PC-9 (cell line): ENCODE measurements around the gene STAB1. TPM values are rescaled to one million over a fixed set of nuclear protein-coding genes. Genes with fewer than 3 reads are reported as not detected.

Experiments used
- BruUV-seq: library from RNA; stranded (reverse); fragments of 400-500 nt; replicated peaks from 2 replicates; lab custom pipeline; 2021; lab: Mats Ljungman, UMichigan
- CTCF ChIA-PET: fragments of 300-600 bp; sonication (Branson Sonifier 250); formaldehyde crosslinking; loops from one replicate; lab custom pipeline; 2022; ENCODE audit warnings: antibody characterized with exemption; lab: Charles Lee
- POLR2A ChIA-PET: fragments of 300-600 bp; sonication (Branson Sonifier 250); formaldehyde crosslinking; loops from one replicate; lab custom pipeline; 2022; ENCODE audit warnings: antibody characterized with exemption; ENCODE audit not compliant: unreplicated experiment; lab: Charles Lee
- DNase-seq, 2 experiments: peaks; one replicate each; pipeline versions ENCODE4 v3.0.0 to v3.0.0-alpha.2; 2015 to 2022; ENCODE audit warnings: mixed read lengths in 1 of 2
- H2AFZ ChIP-seq: fragments of 200-600 bp; sonication (generic); 2 replicates; pipeline ENCODE4 v1.8.1; 2017; ENCODE audit warnings: antibody characterized with exemption
- H3F3A ChIP-seq: fragments of 200-600 bp; sonication (generic); 2 replicates; pipeline ENCODE4 v1.8.1; 2017; ENCODE audit warnings: antibody characterized with exemption, mild to moderate bottlenecking, low read depth; ENCODE audit not compliant: insufficient read depth
- H3K27ac ChIP-seq: fragments of 200-600 bp; sonication (generic); 2 replicates; pipeline ENCODE4 v1.6.1; 2016; ENCODE audit warnings: mixed run types
- H3K27me3 ChIP-seq: fragments of 200-600 bp; sonication (generic); 2 replicates; pipeline ENCODE4 v1.6.1; 2016; ENCODE audit warnings: low read depth, mixed run types; ENCODE audit not compliant: insufficient read depth
- H3K36me3 ChIP-seq: fragments of 200-600 bp; sonication (generic); 2 replicates; pipeline ENCODE4 v1.6.1; 2016; ENCODE audit warnings: low read depth, mixed run types
- H3K4me1 ChIP-seq: fragments of 200-600 bp; sonication (generic); replicated peaks from 2 replicates; pipeline ENCODE4 v1.6.1; 2016; ENCODE audit warnings: mixed run types; ENCODE audit not compliant: insufficient read depth
- H3K4me2 ChIP-seq: fragments of 200-600 bp; sonication (generic); 2 replicates; pipeline ENCODE4 v1.6.1; 2017; ENCODE audit warnings: mixed run types
- H3K4me3 ChIP-seq: fragments of 200-600 bp; sonication (generic); 2 replicates; pipeline ENCODE4 v1.6.1; 2016; ENCODE audit warnings: mixed run types
- H3K79me2 ChIP-seq: fragments of 200-600 bp; sonication (generic); 2 replicates; pipeline ENCODE4 v1.6.1; 2017; ENCODE audit warnings: low read depth, mixed run types
- H3K9me2 ChIP-seq: fragments of 200-600 bp; sonication (generic); 2 replicates; pipeline ENCODE4 v1.8.1; 2017; ENCODE audit warnings: mild to moderate bottlenecking; ENCODE audit not compliant: insufficient read depth
- H3K9me3 ChIP-seq: fragments of 200-600 bp; sonication (generic); 2 replicates; pipeline ENCODE4 v1.8.1; 2016; ENCODE audit warnings: low read depth; ENCODE audit not compliant: insufficient read depth
- H4K20me1 ChIP-seq: fragments of 200-600 bp; sonication (generic); 2 replicates; pipeline ENCODE4 v1.8.1; 2017; ENCODE audit not compliant: insufficient read depth
- CTCF ChIP-seq: fragments of 200-600 bp; sonication (generic); conservative IDR thresholded peaks from 2 replicates; pipeline ENCODE4 v1.6.1; 2017; ENCODE audit warnings: mixed run types, antibody characterized with exemption, mild to moderate bottlenecking, moderate library complexity
- EZH2 ChIP-seq: fragments of 200-600 bp; sonication (generic); IDR thresholded peaks from 2 replicates; pipeline ENCODE4 v1.8.0; 2017; ENCODE audit warnings: antibody characterized with exemption, low read depth
- intact Hi-C: fragments of 100-400 bp; cut with micrococcal nuclease; formaldehyde crosslinking; loops from one replicate; pipeline ENCODE4 v1.10.0; 2022; ENCODE audit not compliant: unreplicated experiment
- total RNA-seq: library from RNA; stranded (reverse); gene quantifications from 2 replicates; pipeline ENCODE4 v1.2.3, GENCODE V29; 2021

STAB1 gene
- total RNA-seq, 1 experiment from 2014 or later: 0.04 TPM

- no peaks in the 10 kb centered on the region for H3K9me3 ChIP-seq
- no peaks in the 10 kb centered on the region for H3K36me3 ChIP-seq
- H3K4me2 ChIP-seq: no peak overlapping the region
- intact Hi-C loops: no loop called here
- TF ChIP-seq CTCF (no peak), EZH2 (no peak)
- ChIA-PET CTCF (no interaction called here), POLR2A (no interaction called here)
- H3K9me2 ChIP-seq: no peaks in the 10 kb centered on the region
- no peaks in the 10 kb centered on the region for H3F3A ChIP-seq
- H2AFZ ChIP-seq: no peak overlapping the region
- no peak for DNase-seq
- no peaks in the 10 kb centered on the region for H3K4me1 ChIP-seq
- no peak overlapping the region for H3K27ac ChIP-seq
- H3K79me2 ChIP-seq: no peaks in the 10 kb centered on the region
- no peak overlapping the region for H3K4me3 ChIP-seq
- H4K20me1 ChIP-seq: no peaks in the 10 kb centered on the region
- no peaks in the 10 kb centered on the region for H3K27me3 ChIP-seq
- no TSS peak for BruUV-seq
Measured at GRCh38 chr3:52498137-52499054, 3.3 kb downstream of the STAB1 start.

GRCh38 chr3:52501046-52501445 lies 5.9 kb downstream of the STAB1 start:
- DNase-seq: no peak
- no peak for TF ChIP-seq CTCF
- no peak for TF ChIP-seq EZH2
- Histone ChIP-seq H3F3A (no peaks in the 10 kb centered on the region), H3K9me2 (no peaks in the 10 kb centered on the region), H3K36me3 (no peaks in the 10 kb centered on the region), H3K4me1 (no peaks in the 10 kb centered on the region), H3K27ac (no peak overlapping the region), H2AFZ (no peak overlapping the region), H3K9me3 (no peaks in the 10 kb centered on the region), H4K20me1 (no peaks in the 10 kb centered on the region), H3K27me3 (no peaks in the 10 kb centered on the region), H3K4me2 (no peak overlapping the region), H3K79me2 (no peaks in the 10 kb centered on the region), H3K4me3 (no peak overlapping the region)
- CTCF ChIA-PET: no interaction called here
- no TSS peak for BruUV-seq
- intact Hi-C loops: no loop called here
- POLR2A ChIA-PET: no interaction called here

- no peaks in the 10 kb centered on the region for H3F3A ChIP-seq
- BruUV-seq: no TSS peak
- ChIA-PET POLR2A (no interaction called here), CTCF (no interaction called here)
- H3K9me2 ChIP-seq: no peaks in the 10 kb centered on the region
- no peak for DNase-seq
- intact Hi-C loops: no loop called here
- H3K4me1 ChIP-seq: 0 out of 2 replicates have a peak, but pooled peaks cover 3% of the 10 kb centered on the region
- H3K4me3 ChIP-seq: no peak overlapping the region
- no peak overlapping the region for H3K27ac ChIP-seq
- H2AFZ ChIP-seq: no peak overlapping the region
- H3K9me3 ChIP-seq: no peaks in the 10 kb centered on the region
- H3K27me3 ChIP-seq: no peaks in the 10 kb centered on the region
- TF ChIP-seq CTCF (no peak), EZH2 (no peak)
- no peak overlapping the region for H3K4me2 ChIP-seq
- H3K36me3 ChIP-seq: no peaks in the 10 kb centered on the region
- H4K20me1 ChIP-seq: no peaks in the 10 kb centered on the region
- no peaks in the 10 kb centered on the region for H3K79me2 ChIP-seq
Measured at GRCh38 chr3:52502001-52502400, 6.9 kb downstream of the STAB1 start.
